ENCODE measurements around the gene DIPK1B.

Gene DIPK1B

DNA sequence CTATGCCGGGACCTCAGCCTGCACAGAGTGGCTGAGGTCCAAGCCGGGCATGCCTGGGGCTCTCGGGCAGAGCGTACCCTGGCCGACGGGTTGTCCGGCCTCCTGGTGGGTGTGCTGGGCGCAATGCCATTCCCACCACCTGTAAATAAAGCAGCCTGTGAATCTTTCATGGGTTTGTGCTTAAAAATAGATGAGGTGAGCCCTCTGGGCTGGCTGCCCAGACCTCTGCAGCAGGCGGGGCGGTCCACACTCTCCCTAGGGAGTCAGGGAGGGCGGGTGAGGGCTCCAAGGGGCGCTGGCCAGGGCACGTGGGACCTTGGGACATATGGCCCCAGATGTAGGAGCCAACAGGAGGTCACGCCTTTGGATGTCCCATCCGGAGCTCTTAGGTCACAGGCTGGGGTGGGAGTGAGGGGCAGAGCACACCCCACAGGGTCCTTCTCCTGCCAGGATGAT is 21.5 kb upstream of the DIPK1B start:
- Histone ChIP-seq H3K4me3 (ENCODE audit: low read depth, low read length) (no peak overlapping the region), H3K4me1 (ENCODE audit: control insufficient read depth, insufficient read depth, low read length) (peaks cover 1% of the 10 kb centered on the region), H3K9me3 (ENCODE audit: control insufficient read depth, insufficient read depth, low read depth, low read length) (no peaks in the 10 kb centered on the region), H3K27ac (ENCODE audit: extremely low read depth, low read depth, low read length) (no peak overlapping the region), H3K36me3 (ENCODE audit: control insufficient read depth in 2 of 2, insufficient read depth in 1 of 2, low read length in 2 of 2) (no peaks in the 10 kb centered on the region)
- ChIA-PET CTCF (interaction anchor here (0.7 to 3.9 kb wide), 3 partner anchors 16 to 87 kb away, joined by 3 to 19 read pairs (median 3); no protein-coding TSS in a partner anchor), POLR2A (no interaction called here)
- TF ChIP-seq, protein P1, sequence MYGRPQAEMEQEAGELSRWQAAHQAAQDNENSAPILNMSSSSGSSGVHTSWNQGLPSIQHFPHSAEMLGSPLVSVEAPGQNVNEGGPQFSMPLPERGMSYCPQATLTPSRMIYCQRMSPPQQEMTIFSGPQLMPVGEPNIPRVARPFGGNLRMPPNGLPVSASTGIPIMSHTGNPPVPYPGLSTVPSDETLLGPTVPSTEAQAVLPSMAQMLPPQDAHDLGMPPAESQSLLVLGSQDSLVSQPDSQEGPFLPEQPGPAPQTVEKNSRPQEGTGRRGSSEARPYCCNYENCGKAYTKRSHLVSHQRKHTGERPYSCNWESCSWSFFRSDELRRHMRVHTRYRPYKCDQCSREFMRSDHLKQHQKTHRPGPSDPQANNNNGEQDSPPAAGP (tag by site-specific recombination; IDR thresholded peaks at IDR 0.05) = peak; percentile 44; the same call in 1 of the 2 replicates
- no peak for TF ChIP-seq ZNF211 (tag by site-specific recombination; IDR thresholded peaks at IDR 0.05; ENCODE audit: low read depth)
- TF ChIP-seq KLF9 (tag by site-specific recombination; IDR thresholded peaks at IDR 0.05; ENCODE audit: low read depth) = no peak
- TF ChIP-seq ZNF37A (tag by site-specific recombination; IDR thresholded peaks at IDR 0.05) = no peak
- no peak for TF ChIP-seq ZNF146 (tag by site-specific recombination; IDR thresholded peaks at IDR 0.05)
- no peak for TF ChIP-seq ZFP37 (tag by site-specific recombination; IDR thresholded peaks at IDR 0.05)
- TF ChIP-seq KLF8 (tag by site-specific recombination; IDR thresholded peaks at IDR 0.05) = no peak
- TF ChIP-seq, protein P2, sequence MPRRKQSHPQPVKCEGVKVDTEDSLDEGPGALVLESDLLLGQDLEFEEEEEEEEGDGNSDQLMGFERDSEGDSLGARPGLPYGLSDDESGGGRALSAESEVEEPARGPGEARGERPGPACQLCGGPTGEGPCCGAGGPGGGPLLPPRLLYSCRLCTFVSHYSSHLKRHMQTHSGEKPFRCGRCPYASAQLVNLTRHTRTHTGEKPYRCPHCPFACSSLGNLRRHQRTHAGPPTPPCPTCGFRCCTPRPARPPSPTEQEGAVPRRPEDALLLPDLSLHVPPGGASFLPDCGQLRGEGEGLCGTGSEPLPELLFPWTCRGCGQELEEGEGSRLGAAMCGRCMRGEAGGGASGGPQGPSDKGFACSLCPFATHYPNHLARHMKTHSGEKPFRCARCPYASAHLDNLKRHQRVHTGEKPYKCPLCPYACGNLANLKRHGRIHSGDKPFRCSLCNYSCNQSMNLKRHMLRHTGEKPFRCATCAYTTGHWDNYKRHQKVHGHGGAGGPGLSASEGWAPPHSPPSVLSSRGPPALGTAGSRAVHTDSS (tag by site-specific recombination; IDR thresholded peaks at IDR 0.05) = no peak
- no peak for TF ChIP-seq ZNF837 (tag by site-specific recombination; IDR thresholded peaks at IDR 0.05)
- TF ChIP-seq, protein P3, sequence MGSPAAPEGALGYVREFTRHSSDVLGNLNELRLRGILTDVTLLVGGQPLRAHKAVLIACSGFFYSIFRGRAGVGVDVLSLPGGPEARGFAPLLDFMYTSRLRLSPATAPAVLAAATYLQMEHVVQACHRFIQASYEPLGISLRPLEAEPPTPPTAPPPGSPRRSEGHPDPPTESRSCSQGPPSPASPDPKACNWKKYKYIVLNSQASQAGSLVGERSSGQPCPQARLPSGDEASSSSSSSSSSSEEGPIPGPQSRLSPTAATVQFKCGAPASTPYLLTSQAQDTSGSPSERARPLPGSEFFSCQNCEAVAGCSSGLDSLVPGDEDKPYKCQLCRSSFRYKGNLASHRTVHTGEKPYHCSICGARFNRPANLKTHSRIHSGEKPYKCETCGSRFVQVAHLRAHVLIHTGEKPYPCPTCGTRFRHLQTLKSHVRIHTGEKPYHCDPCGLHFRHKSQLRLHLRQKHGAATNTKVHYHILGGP (tag by site-specific recombination; IDR thresholded peaks at IDR 0.05) = no peak
- no peak for TF ChIP-seq ZNF610 (tag by site-specific recombination; IDR thresholded peaks at IDR 0.05; ENCODE audit: borderline replicate concordance)
- TF ChIP-seq INSM2 (tag by site-specific recombination; IDR thresholded peaks at IDR 0.05) = no peak
- TF ChIP-seq ZNF112 (tag by site-specific recombination; IDR thresholded peaks at IDR 0.05) = no peak
- TF ChIP-seq ZNF114 (tag by site-specific recombination; IDR thresholded peaks at IDR 0.05) = no peak
- peak; percentile 90 for TF ChIP-seq KLF1 (tag by site-specific recombination; IDR thresholded peaks at IDR 0.05)
- TF ChIP-seq, protein P4, sequence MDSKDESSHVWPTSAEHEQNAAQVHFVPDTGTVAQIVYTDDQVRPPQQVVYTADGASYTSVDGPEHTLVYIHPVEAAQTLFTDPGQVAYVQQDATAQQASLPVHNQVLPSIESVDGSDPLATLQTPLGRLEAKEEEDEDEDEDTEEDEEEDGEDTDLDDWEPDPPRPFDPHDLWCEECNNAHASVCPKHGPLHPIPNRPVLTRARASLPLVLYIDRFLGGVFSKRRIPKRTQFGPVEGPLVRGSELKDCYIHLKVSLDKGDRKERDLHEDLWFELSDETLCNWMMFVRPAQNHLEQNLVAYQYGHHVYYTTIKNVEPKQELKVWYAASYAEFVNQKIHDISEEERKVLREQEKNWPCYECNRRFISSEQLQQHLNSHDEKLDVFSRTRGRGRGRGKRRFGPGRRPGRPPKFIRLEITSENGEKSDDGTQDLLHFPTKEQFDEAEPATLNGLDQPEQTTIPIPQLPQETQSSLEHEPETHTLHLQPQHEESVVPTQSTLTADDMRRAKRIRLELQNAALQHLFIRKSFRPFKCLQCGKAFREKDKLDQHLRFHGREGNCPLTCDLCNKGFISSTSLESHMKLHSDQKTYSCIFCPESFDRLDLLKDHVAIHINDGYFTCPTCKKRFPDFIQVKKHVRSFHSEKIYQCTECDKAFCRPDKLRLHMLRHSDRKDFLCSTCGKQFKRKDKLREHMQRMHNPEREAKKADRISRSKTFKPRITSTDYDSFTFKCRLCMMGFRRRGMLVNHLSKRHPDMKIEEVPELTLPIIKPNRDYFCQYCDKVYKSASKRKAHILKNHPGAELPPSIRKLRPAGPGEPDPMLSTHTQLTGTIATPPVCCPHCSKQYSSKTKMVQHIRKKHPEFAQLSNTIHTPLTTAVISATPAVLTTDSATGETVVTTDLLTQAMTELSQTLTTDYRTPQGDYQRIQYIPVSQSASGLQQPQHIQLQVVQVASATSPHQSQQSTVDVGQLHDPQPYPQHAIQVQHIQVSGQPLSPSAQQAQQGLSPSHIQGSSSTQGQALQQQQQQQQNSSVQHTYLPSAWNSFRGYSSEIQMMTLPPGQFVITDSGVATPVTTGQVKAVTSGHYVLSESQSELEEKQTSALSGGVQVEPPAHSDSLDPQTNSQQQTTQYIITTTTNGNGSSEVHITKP (tag by site-specific recombination; IDR thresholded peaks at IDR 0.05) = 0 out of 2 replicates have a peak, but pooled peaks have one; percentile 22

Measured in HEK293 (cell line).